CD8-positive, alpha-beta memory T cell (primary cell): ENCODE data around the gene DNAJC10. TPM values are rescaled to one million over a fixed set of nuclear protein-coding genes. Genes with fewer than 3 reads are reported as not detected.
"Not testable (repeated sequence)": the region's sequence is repeated elsewhere in the genome, so short reads cannot be mapped to it uniquely, and the experiment has no call there.

Experiments used
- CTCF ChIA-PET: fragments of 350-600 bp; sonication (Branson Sonifier 250); formaldehyde crosslinking; loops from one replicate; lab custom pipeline; 2021; ENCODE audit warnings: antibody characterized with exemption; lab: Charles Lee
- POLR2A ChIA-PET: fragments of 350-600 bp; sonication (Branson Sonifier 250); formaldehyde crosslinking; loops from one replicate; lab custom pipeline; 2021; ENCODE audit warnings: antibody characterized with exemption; lab: Charles Lee
- DNase-seq, 5 donors: peaks; one replicate each; pipeline versions ENCODE4 v3.0.0 to v3.0.0-alpha.2; 2020 to 2022; ENCODE audit warnings: mixed read lengths in 1 of 5
- H3K27ac ChIP-seq: one replicate; pipeline ENCODE4 v1.7.0; 2013; ENCODE audit warnings: low read depth, mild to moderate bottlenecking, low read length, moderate library complexity
- H3K27me3 ChIP-seq: 2 replicates; pipeline ENCODE4 v1.7.0; 2013; ENCODE audit warnings: low read length, mild to moderate bottlenecking; ENCODE audit not compliant: insufficient read depth, poor library complexity, severe bottlenecking
- H3K36me3 ChIP-seq: 2 replicates; pipeline ENCODE4 v1.7.0; 2013; ENCODE audit warnings: mild to moderate bottlenecking, low read length, moderate library complexity; ENCODE audit not compliant: insufficient read depth
- H3K4me1 ChIP-seq: 2 replicates; pipeline ENCODE4 v1.7.0; 2013; ENCODE audit warnings: mild to moderate bottlenecking, low read length, moderate library complexity; ENCODE audit not compliant: insufficient read depth
- H3K4me3 ChIP-seq: 2 replicates; pipeline ENCODE4 v1.7.0; 2013; ENCODE audit warnings: mild to moderate bottlenecking, low read length
- H3K9me3 ChIP-seq: 2 replicates; pipeline ENCODE4 v1.7.0; 2013; ENCODE audit warnings: mild to moderate bottlenecking, low read length
- H3K27ac Mint-ChIP-seq, 8 donors: one replicate each; pipeline ENCODE4 v1.8.0; 2020 to 2021; ENCODE audit warnings: mixed read lengths in 8 of 8, mild to moderate bottlenecking in 6 of 8, inconsistent platforms in 3 of 8, moderate library complexity in 3 of 8
- H3K27me3 Mint-ChIP-seq, 2 donors: one replicate each; pipeline ENCODE4 v1.8.0; 2020 to 2021; ENCODE audit warnings: mixed read lengths in 2 of 2, mild to moderate bottlenecking in 1 of 2, moderate library complexity in 1 of 2
- H3K36me3 Mint-ChIP-seq, 3 donors: one replicate each; pipeline ENCODE4 v1.8.0; 2020 to 2021; ENCODE audit warnings: mixed read lengths in 3 of 3, inconsistent platforms in 1 of 3, mild to moderate bottlenecking in 1 of 3
- H3K4me1 Mint-ChIP-seq, 3 donors: one replicate each; pipeline ENCODE4 v1.8.0; 2020 to 2021; ENCODE audit warnings: mixed read lengths in 3 of 3, inconsistent platforms in 1 of 3, mild to moderate bottlenecking in 1 of 3
- H3K4me3 Mint-ChIP-seq, 7 donors: one replicate each; pipeline ENCODE4 v1.8.0; 2020 to 2021; ENCODE audit warnings: mixed read lengths in 7 of 7, mild to moderate bottlenecking in 6 of 7, moderate library complexity in 4 of 7, inconsistent platforms in 2 of 7
- H3K9me3 Mint-ChIP-seq, 5 donors: one replicate each; pipeline ENCODE4 v1.8.0; 2020 to 2022; ENCODE audit warnings: mixed read lengths in 5 of 5, mild to moderate bottlenecking in 3 of 5, moderate library complexity in 2 of 5, inconsistent platforms in 1 of 5
- polyA plus RNA-seq: library from polyadenylated mRNA; unstranded; fragments of 300-500 nt; fragmentation: Illumina TruSeq; gene quantifications from one replicate; pipeline ENCODE4 v1.2.3, GENCODE V29; 2021
- total RNA-seq, 2 experiments: library from RNA; stranded (reverse); gene quantifications; one replicate each; pipeline ENCODE4 v1.2.3, GENCODE V29; 2021

DNAJC10 gene
- total and polyA plus RNA-seq, 3 experiments from 2014 or later: 53.2 to 78.4 (median 76.0) TPM

DNA sequence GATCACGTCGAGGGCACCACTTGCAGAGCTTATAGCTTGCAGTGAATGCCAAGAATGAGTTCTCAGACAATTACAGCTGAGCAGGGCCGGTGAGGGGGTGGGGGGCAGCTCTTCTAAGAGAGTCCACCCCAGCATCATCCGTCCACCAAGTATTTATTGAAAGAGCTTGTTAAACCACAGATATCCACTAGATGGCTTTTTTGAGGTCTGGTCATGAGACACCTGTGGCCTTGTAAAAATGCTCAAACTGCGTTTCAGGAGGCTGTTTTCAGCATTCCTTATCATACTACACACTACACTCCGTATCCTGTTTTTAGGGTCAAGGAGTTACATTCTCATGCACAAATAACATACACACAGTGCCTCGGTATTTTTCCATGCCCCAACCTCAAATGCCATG, 51.5 kb downstream of the DNAJC10 start:
- peaks cover 42 to 94% (median 68%) of the 10 kb centered on the region in 3 donors for H3K36me3 Mint-ChIP-seq

DNA sequence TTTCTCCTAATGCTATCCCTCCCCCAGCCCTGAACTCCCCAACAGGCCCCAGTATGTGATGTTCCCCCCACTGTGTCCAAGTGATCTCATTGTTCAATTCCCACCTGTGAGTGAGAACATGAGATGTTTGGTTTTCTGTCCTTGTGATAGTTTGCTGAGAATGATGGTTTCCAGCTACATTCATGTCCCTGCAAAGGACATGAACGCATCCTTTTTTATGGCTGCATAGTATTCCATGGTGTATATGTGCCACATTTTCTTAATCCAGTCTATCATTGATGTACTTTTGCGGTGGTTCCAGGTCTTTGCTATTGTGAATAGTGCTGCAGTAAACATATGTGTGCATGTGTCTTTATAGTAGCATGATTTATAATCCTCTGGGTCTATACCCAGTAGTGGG, 52.9 kb downstream of the DNAJC10 start:
- H3K27ac Mint-ChIP-seq, H3K4me3 ChIP-seq, POLR2A ChIA-PET, CTCF ChIA-PET, H3K27me3 ChIP-seq, H3K27ac ChIP-seq, DNase-seq, H3K27me3 Mint-ChIP-seq, H3K9me3 ChIP-seq, H3K36me3 ChIP-seq, H3K4me1 ChIP-seq, H3K4me3 Mint-ChIP-seq: not testable (repeated sequence)
- Mint-ChIP-seq H3K9me3 (peaks cover 21 to 28% (median 26%) of the 10 kb centered on the region in 5 donors), H3K36me3 (peaks cover 44 to 98% (median 79%) of the 10 kb centered on the region in 3 donors), H3K4me1 (peaks cover 0 to 14% (median 5%) of the 10 kb centered on the region in 3 donors)

More for the DNA sequence above, 51.5 kb downstream of the DNAJC10 start:
- H3K36me3 ChIP-seq: peaks cover 8% of the 10 kb centered on the region
- H3K4me1 ChIP-seq: no peaks in the 10 kb centered on the region
- H3K4me1 Mint-ChIP-seq: peaks cover 0 to 7% (median 4%) of the 10 kb centered on the region in 3 donors
- POLR2A ChIA-PET: no interaction called here
- H3K27me3 ChIP-seq: no peaks in the 10 kb centered on the region
- H3K27ac ChIP-seq: no peak overlapping the region
- H3K9me3 Mint-ChIP-seq: peaks cover 21 to 28% (median 26%) of the 10 kb centered on the region in 5 donors
- no peaks in the 10 kb centered on the region for H3K27me3 Mint-ChIP-seq
- H3K9me3 ChIP-seq: no peaks in the 10 kb centered on the region
- no peak overlapping the region for H3K4me3 ChIP-seq
- no peak for DNase-seq
- no peak overlapping the region for H3K27ac Mint-ChIP-seq
- CTCF ChIA-PET: interaction anchor here (1.1 to 1.3 kb wide), 2 partner anchors 10 to 15 kb away, joined by 3 read pairs; no protein-coding TSS in a partner anchor
- H3K4me3 Mint-ChIP-seq: no peak overlapping the region

DNA sequence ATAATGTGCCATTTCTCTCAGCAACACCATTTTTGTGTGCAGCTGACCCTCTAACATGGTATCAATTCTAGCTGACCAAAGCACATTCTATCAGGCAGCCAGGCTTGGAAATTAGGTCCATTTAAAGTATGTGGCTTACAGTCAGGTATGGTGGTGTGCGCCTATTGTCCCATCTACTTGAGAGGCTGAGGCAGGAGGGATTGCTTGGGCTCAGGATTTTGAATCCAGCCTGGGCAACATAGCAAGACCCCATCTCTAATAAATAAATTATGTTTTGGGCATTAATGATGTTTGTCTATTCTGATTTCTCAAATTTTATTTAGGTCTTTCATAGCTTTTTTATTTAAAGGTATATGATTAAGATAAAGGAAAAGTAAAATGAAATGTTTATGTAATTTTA, 63.3 kb downstream of the DNAJC10 start:
- Mint-ChIP-seq H3K9me3 (peaks cover 0 to 4% (median 0%) of the 10 kb centered on the region in 5 donors), H3K4me3 (no peak overlapping the region), H3K27me3 (no peaks in the 10 kb centered on the region), H3K27ac (no peak overlapping the region), H3K4me1 (no peaks in the 10 kb centered on the region), H3K36me3 (peaks cover 18 to 52% (median 25%) of the 10 kb centered on the region in 3 donors)
- ChIA-PET POLR2A (no interaction called here), CTCF (no interaction called here)
- DNase-seq: no peak
- no peaks in the 10 kb centered on the region for H3K4me1 ChIP-seq
- no peaks in the 10 kb centered on the region for H3K9me3 ChIP-seq
- H3K27me3 ChIP-seq: no peaks in the 10 kb centered on the region
- H3K36me3 ChIP-seq: no peaks in the 10 kb centered on the region
- no peak overlapping the region for H3K27ac ChIP-seq
- no peak overlapping the region for H3K4me3 ChIP-seq

DNA sequence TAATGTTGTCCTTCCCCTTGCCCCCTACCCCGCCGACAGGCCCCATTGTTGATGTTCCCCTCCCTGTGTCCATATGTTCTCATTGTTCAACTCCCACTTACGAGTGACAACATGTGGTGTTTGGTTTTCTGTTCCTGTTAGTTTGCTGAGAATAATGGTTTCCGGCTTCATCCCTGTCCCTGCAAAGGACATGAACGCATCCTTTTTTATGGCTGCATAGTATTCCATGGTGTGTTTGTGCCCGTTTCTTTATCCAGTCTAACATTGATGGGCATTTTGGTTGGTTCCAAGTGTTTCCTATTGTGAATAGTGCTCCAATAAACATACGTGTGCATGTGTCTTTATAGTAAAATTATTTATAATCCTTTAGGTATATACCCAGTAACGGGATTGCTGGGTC, 65.0 kb downstream of the DNAJC10 start:
- H3K36me3 Mint-ChIP-seq: peaks cover 18 to 39% (median 25%) of the 10 kb centered on the region in 3 donors
- H3K27me3 ChIP-seq, H3K4me1 ChIP-seq, H3K4me1 Mint-ChIP-seq, H3K36me3 ChIP-seq, H3K4me3 Mint-ChIP-seq, H3K9me3 Mint-ChIP-seq, CTCF ChIA-PET, POLR2A ChIA-PET, H3K27ac ChIP-seq, DNase-seq, H3K27me3 Mint-ChIP-seq, H3K27ac Mint-ChIP-seq, H3K4me3 ChIP-seq, H3K9me3 ChIP-seq: not testable (repeated sequence)

DNA sequence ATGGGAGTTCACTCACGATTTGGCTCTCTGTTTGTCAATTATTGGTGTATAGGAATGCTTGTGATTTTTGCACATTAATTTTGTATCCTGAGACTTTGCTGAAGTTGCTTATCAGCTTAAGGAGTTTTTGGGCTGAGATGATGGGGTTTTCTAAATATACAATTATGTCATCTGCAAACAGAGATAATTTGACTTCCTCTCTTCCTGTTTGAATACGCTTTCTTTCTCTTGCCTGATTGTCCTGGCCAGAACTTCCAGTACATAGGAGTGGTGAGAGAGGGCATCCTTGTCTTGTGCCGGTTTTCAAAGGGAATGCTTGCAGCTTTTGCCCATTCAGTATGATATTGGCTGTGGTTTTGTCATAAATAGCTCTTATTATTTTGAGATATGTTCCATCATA, 66.6 kb downstream of the DNAJC10 start:
- DNase-seq, H3K9me3 ChIP-seq, H3K4me3 Mint-ChIP-seq, H3K36me3 ChIP-seq, H3K27me3 Mint-ChIP-seq, H3K9me3 Mint-ChIP-seq, H3K4me1 Mint-ChIP-seq, H3K4me3 ChIP-seq, H3K27ac ChIP-seq, H3K27me3 ChIP-seq, POLR2A ChIA-PET, H3K27ac Mint-ChIP-seq, H3K4me1 ChIP-seq: not testable (repeated sequence)
- CTCF ChIA-PET: interaction anchor here (1.1 kb wide), 1 partner anchor 16 kb away, joined by 3 read pairs; no protein-coding TSS in a partner anchor
- peaks cover 12 to 28% (median 25%) of the 10 kb centered on the region in 3 donors for H3K36me3 Mint-ChIP-seq

DNA sequence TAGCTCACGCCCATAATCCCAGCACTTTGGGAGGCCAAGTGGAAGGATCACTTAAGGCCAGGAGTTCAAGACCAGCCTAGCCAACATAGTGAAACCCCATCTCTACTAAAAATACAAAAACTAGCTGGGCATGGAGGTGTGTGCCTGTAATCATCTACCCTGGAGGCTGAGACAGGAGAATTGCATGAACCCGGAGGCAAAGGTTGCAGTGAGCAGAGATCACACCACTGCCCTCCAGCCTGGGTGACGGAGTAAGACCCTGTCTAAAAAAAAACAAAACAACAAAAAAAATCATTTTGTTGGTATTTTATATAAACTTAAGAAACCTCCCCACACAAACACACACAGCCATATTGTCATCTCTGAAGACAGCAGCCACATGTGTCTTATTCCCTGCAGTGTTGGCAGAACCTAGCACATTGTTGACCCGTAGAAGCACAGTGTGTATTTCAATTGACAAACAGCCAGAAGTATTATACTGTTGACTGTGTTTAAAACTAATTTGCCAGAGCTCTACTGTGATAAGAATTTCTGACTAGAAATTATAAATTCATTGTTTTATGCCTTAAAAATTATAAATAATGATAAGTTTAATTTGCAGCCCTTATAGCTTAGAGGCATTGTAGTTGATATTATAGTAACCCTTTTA, 68.1 kb downstream of the DNAJC10 start:
- Histone ChIP-seq H3K4me1 (no peaks in the 10 kb centered on the region), H3K27me3 (no peaks in the 10 kb centered on the region), H3K9me3 (no peaks in the 10 kb centered on the region), H3K27ac (no peak overlapping the region), H3K4me3 (no peak overlapping the region), H3K36me3 (no peaks in the 10 kb centered on the region)
- H3K27me3 Mint-ChIP-seq: peaks cover 0 to 3% of the 10 kb centered on the region in 2 donors
- H3K4me3 Mint-ChIP-seq: no peak overlapping the region
- H3K36me3 Mint-ChIP-seq: peaks cover 9 to 17% (median 16%) of the 10 kb centered on the region in 3 donors
- no peak overlapping the region for H3K27ac Mint-ChIP-seq
- peaks cover 0 to 4% (median 0%) of the 10 kb centered on the region in 5 donors for H3K9me3 Mint-ChIP-seq
- CTCF ChIA-PET: no interaction called here
- POLR2A ChIA-PET: no interaction called here
- DNase-seq: no peak
- no peaks in the 10 kb centered on the region for H3K4me1 Mint-ChIP-seq

DNA sequence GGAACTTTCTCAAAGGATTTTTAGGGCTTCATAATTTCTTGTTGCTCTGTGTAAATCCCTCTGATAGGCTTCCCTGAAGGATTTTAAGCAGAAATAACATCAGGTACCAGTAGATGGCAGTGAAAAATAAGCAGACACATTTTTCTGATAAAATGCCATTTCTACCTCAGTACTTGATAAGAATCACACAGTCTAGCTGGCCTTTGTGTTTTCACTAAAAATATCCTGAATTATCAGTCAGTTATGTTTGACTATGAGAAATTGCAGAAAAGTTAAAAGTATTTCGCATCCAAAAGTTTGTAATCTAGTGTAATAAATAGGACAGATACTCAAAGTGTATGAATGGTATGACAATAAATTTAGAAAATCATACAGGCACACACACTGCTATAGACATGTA, 68.7 kb downstream of the DNAJC10 start:
- DNase-seq: no peak
- H3K9me3 ChIP-seq: no peaks in the 10 kb centered on the region
- H3K36me3 Mint-ChIP-seq: peaks cover 9 to 17% (median 15%) of the 10 kb centered on the region in 3 donors
- H3K27ac Mint-ChIP-seq: no peak overlapping the region
- ChIA-PET CTCF (no interaction called here), POLR2A (no interaction called here)
- peaks cover 0 to 3% of the 10 kb centered on the region in 2 donors for H3K27me3 Mint-ChIP-seq
- H3K4me1 ChIP-seq: no peaks in the 10 kb centered on the region
- H3K36me3 ChIP-seq: no peaks in the 10 kb centered on the region
- peaks cover 0 to 4% (median 0%) of the 10 kb centered on the region in 5 donors for H3K9me3 Mint-ChIP-seq
- H3K4me1 Mint-ChIP-seq: no peaks in the 10 kb centered on the region
- no peak overlapping the region for H3K27ac ChIP-seq
- H3K27me3 ChIP-seq: no peaks in the 10 kb centered on the region
- H3K4me3 Mint-ChIP-seq: no peak overlapping the region
- no peak overlapping the region for H3K4me3 ChIP-seq

DNA sequence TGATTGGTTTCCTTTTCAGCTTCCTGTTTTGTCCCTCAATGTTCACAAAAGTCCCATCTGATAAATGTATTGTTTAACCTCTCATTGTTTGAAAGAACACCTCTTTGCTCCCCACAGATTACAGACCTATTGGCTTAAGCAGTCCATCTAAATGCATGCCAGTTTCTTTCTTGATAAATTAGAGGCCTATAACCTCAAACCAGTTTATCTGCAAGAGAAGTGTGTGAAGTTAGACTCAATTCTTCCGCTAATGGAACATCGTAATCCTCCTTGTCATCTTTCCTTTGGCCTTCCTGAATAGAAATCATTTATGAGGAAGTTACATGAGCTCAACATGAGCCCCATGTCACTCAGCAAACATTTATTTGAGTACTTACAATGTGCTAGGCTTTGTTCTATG, 76.4 kb downstream of the DNAJC10 start:
- Mint-ChIP-seq H3K9me3 (peaks cover 0 to 3% (median 0%) of the 10 kb centered on the region in 5 donors), H3K4me3 (no peak overlapping the region), H3K27ac (no peak overlapping the region), H3K36me3 (no peaks in the 10 kb centered on the region), H3K27me3 (peaks cover 8 to 11% of the 10 kb centered on the region in 2 donors), H3K4me1 (no peaks in the 10 kb centered on the region)
- POLR2A ChIA-PET: no interaction called here
- Histone ChIP-seq H3K9me3 (no peaks in the 10 kb centered on the region), H3K4me3 (no peak overlapping the region), H3K27me3 (no peaks in the 10 kb centered on the region), H3K27ac (no peak overlapping the region), H3K36me3 (no peaks in the 10 kb centered on the region), H3K4me1 (no peaks in the 10 kb centered on the region)
- CTCF ChIA-PET: no interaction called here
- no peak for DNase-seq
